Urinary bladder (tissue), 4 donors: ENCODE results near the gene MLYCD. TPM values are rescaled to one million over a fixed set of nuclear protein-coding genes. Genes with fewer than 3 reads are reported as not detected.
A peak's percentile ranks its signal among the peaks of the same experiment; 100 is the strongest.

Experiments used
- DNase-seq: peaks from one replicate; pipeline ENCODE4 v3.0.0-alpha.2; 2015; ENCODE audit errors: extremely low spot score
- H3K27ac ChIP-seq: one replicate; pipeline ENCODE4 v1.5.1; 2013; ENCODE audit warnings: low read depth, mild to moderate bottlenecking, moderate library complexity
- H3K36me3 ChIP-seq: one replicate; pipeline ENCODE4 v1.6.1; 2013; ENCODE audit warnings: mild to moderate bottlenecking, moderate library complexity; ENCODE audit not compliant: insufficient read depth
- H3K4me1 ChIP-seq: one replicate; pipeline ENCODE4 v1.6.1; 2013; ENCODE audit warnings: mild to moderate bottlenecking, moderate library complexity; ENCODE audit not compliant: insufficient read depth
- H3K4me3 ChIP-seq: one replicate; pipeline ENCODE4 v1.5.1; 2013; ENCODE audit warnings: low read depth, low read length
- WGBS: extraction: QIAGEN DNeasy Blood & Tissue Kit; methylation state at CpG from one replicate; pipeline ENCODE4 v1.1.7; 2013; 5-methylcytosine and 5-hydroxymethylcytosine counted together
- polyA plus RNA-seq: library from polyadenylated mRNA; stranded (reverse); fragments of 200-250 nt; gene quantifications from one replicate; pipeline ENCODE4 v1.2.3, GENCODE V29; 2013
- total RNA-seq: library from RNA; depleted of rRNA; stranded (reverse); fragments of >200 nt; gene quantifications from one replicate; pipeline ENCODE4 v1.2.3, GENCODE V29; 2014
- donor health status: healthy with polysubstance abuse.
- donor health status: healthy.

Gene MLYCD
- total RNA-seq = 4.6 TPM
- 3.8 TPM for polyA plus RNA-seq

DNA sequence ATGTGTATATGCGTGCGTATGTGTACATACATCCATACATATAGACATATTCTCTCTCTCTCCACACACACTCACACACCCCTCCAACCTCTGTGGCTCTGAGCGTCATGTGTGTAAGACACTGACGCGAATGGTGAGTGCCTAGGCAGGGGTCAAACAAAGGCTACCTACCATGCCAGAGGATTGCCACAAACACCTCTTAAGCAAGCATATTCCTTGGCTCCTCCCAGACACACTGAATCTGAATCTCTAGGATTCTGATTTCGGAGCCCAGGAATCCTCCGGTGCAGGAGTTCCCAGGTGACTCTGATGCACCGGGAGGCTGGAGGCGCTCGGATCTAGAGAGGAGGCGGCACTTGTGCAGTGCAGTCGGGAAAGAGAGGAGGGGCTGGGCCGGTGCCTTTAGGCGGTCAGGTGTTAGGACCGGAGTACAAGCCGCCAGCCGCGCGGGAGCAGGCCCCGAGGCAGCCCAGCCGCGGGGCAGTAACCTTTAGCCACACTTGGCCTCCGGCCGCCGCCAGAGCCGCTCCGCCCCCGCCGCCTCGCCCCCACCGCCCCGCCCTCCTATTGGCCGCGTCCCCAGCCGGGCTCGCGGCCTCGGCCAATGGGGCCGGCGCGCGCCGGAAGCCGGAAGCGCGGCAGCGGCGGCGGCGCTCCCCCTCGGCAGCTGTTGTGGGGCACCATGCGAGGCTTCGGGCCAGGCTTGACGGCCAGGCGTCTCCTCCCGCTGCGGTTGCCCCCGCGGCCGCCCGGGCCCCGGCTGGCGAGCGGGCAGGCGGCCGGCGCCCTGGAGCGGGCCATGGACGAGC lies at the start of gene MLYCD:
MLYCD (plus strand) TSS at position 653 of the 809 bp plus-strand sequence; CDS start at position 683, 30 bp downstream.
- peak within 1 kb of the TSS; percentile 81 for H3K4me3 ChIP-seq
- peak within 1 kb of the TSS; percentile 69 for H3K27ac ChIP-seq
- H3K36me3 ChIP-seq = no peaks in the 10 kb centered on the region
- 5% methylated on average over 69 of the region's 69 CpGs for WGBS
- DNase-seq = no peak
- no peaks in the 10 kb centered on the region for H3K4me1 ChIP-seq

DNA sequence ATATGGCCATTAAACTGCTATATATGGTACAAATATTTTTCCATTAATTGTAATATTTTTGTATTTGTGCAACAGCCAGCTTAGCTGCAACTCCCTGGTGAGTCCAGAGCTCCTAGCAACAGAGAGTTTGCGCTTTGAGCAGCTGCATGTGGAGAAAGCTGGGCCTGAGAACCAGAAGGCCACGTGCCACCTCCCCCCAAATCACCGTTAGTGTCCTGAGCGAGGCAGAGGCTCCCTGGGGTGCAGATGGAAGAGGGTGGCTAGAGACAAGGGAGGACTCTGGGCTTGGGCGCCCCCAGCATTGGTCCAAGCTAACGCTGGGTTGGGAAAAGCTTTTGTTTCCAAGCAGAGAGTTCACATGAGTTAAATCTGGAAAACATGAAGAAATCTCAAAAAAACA lies 49.5 kb upstream of the MLYCD start:
- no peaks in the 10 kb centered on the region for H3K4me1 ChIP-seq
- DNase-seq = no peak
- H3K4me3 ChIP-seq = no peak overlapping the region
- H3K36me3 ChIP-seq = no peaks in the 10 kb centered on the region
- H3K27ac ChIP-seq = no peak overlapping the region
- WGBS = 69% methylated on average over 6 of the region's 6 CpGs

DNA sequence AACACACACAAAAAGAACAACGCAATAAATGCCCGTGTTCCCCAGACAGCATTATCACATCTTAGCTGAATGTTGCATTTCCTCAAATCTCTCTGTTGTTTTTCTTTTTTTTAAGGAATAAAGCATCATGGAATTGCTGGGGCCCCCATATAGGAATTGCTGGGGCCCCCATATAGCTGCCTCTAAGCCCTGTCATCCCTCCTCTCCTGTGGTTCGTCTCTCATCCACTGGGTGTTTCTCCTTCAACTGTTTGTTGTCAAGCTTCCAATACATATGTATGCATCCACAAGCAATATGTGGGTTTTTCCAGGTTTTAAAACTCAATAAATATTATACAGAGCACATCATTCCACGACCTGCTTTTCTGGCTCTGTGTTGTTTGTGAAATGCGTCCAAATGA lies 48.0 kb upstream of the MLYCD start:
- no peak overlapping the region for H3K4me3 ChIP-seq
- no peaks in the 10 kb centered on the region for H3K4me1 ChIP-seq
- 59% methylated on average over 5 of the region's 5 CpGs for WGBS
- H3K36me3 ChIP-seq = no peaks in the 10 kb centered on the region
- no peak overlapping the region for H3K27ac ChIP-seq
- no peak for DNase-seq

DNA sequence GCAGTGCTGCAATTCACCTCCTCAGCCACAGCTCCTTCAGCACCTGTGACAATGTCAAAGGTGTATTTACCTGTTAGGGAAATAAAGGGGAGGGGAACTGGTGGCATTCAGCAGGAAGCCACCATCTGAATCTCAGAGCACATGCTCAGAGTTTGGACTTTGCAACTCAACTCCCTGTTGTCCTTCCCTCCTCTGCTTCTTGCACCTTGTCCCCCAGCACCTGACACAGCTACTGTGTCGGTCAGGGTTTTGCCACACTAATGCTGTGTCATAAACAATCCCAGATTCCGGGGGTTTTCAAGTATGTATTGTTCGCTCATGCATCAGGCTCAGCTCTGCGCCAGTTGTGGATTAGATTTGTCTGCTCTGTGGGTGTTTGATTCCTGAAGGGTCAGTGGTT lies 47.4 kb upstream of the MLYCD start:
- no peak overlapping the region for H3K4me3 ChIP-seq
- H3K27ac ChIP-seq = no peak overlapping the region
- no peaks in the 10 kb centered on the region for H3K4me1 ChIP-seq
- WGBS = 86% methylated on average over 4 of the region's 4 CpGs
- no peaks in the 10 kb centered on the region for H3K36me3 ChIP-seq
- no peak for DNase-seq

DNA sequence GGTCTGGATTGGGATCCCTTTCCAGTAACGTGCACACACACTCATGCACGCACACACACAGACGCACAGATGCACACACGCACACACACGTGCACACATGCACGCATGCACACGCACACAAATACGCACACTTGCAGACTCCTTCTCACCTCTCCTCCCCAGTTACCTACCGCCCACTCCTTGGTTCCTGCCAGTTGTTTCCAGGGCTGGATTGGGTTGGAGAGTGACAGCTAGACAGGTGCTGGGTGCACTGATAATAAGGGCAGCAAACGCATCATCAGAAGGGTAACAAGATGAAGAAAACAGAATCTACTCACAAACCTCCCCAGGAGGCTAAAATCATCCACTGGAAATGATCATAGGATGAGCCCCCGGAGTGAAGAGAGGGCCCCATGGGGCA lies 46.1 kb upstream of the MLYCD start:
- DNase-seq = no peak

DNA sequence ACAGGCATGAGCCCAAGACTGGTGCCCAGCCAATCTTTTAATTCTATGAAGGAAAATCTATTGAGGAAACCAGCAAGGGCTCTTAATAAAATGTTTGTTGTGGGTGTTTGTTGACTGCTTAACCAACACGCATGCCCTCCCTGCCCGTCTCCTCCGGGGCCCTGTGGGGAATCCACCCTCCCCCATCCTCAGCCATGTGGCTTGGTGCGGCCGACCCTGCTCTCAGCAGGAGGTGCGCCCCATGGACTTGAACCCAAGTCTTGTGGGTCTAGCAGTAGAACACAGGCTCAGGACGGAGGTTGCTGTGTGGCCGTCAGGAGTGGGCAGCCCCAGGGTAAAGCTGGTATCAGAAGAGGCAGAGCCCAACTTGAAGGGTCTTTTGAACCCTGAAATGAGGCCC lies 45.1 kb upstream of the MLYCD start:
- no peak overlapping the region for H3K4me3 ChIP-seq
- no peak for DNase-seq
- H3K36me3 ChIP-seq = no peaks in the 10 kb centered on the region
- no peaks in the 10 kb centered on the region for H3K4me1 ChIP-seq
- WGBS = 92% methylated on average over 8 of the region's 8 CpGs
- no peak overlapping the region for H3K27ac ChIP-seq

More for the DNA sequence above, 46.1 kb upstream of the MLYCD start:
- whole genome bisulfite sequencing = 92% methylated on average over 11 of the region's 11 CpGs
- Histone ChIP-seq H3K27ac (no peak overlapping the region), H3K36me3 (no peaks in the 10 kb centered on the region), H3K4me1 (no peaks in the 10 kb centered on the region), H3K4me3 (no peak overlapping the region)

DNA sequence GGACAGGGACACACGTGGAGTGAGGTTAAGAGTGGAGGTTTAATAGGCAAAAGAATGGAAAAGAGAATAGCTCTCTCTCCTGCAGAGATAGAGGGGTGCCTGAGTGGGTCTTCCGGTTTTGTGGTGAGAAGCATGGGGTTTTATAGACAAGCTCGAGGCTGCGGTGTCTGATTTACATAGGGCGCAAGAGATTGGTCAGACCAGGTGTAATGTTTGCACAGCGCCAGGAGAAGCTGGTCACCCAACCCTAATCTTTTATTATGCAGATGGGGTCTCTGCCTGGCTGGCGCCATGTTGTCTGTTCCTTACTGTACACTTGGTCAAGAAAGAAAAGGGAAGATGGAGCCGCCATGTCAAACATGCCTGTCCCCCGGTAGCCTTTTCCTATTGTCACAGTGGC lies 44.5 kb upstream of the MLYCD start:
- Histone ChIP-seq H3K27ac (no peak overlapping the region), H3K36me3 (no peaks in the 10 kb centered on the region), H3K4me3 (no peak overlapping the region), H3K4me1 (no peaks in the 10 kb centered on the region)
- WGBS = 77% methylated on average over 9 of the region's 9 CpGs
- DNase-seq = no peak

DNA sequence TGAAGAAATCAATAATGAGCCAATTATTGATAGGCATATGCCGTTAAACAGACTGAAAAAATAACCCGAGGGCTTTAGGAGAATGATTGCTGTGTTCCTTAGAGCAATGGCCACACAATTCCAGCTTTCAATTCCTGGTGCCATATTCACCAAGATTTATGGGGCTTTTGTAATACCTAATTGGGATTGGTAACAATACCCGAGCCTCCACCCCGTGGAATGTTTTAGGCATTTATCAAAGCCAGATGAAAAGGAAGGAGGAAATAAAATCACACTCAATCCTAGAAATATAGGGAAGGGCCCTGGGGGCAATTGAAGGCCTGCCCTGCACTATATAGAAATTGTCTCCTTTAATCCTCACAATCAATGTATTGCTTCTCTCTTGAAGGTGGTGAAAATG lies 42.1 kb upstream of the MLYCD start:
- DNase-seq = no peak
- H3K4me1 ChIP-seq = no peaks in the 10 kb centered on the region
- 64% methylated on average over 4 of the region's 4 CpGs for WGBS

DNA sequence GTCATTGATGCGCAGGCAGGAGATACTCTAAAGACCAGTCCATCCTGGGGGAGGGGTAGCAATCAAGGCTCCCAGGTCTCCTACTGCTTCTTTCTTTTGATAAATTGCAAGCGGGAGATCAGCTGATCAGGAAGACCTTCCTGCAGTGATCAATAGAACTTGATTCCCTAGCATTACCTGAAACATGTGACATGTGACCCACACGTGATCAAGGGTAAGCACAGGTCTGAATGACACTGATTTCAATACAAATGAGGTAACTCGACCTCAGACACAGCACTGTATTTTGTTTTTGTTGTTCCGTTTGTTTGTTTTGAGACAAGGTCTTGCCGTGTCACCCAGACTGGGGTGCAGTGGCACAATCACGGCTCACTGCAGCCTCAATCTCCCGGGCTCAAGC lies 39.6 kb upstream of the MLYCD start:
- Histone ChIP-seq H3K4me3 (no peak overlapping the region), H3K27ac (no peak overlapping the region), H3K36me3 (no peaks in the 10 kb centered on the region), H3K4me1 (no peaks in the 10 kb centered on the region)
- WGBS = 77% methylated on average over 8 of the region's 8 CpGs
- DNase-seq = no peak

More for the DNA sequence above, 42.1 kb upstream of the MLYCD start:
- Histone ChIP-seq H3K36me3 (no peaks in the 10 kb centered on the region), H3K27ac (no peak overlapping the region), H3K4me3 (no peak overlapping the region)

DNA sequence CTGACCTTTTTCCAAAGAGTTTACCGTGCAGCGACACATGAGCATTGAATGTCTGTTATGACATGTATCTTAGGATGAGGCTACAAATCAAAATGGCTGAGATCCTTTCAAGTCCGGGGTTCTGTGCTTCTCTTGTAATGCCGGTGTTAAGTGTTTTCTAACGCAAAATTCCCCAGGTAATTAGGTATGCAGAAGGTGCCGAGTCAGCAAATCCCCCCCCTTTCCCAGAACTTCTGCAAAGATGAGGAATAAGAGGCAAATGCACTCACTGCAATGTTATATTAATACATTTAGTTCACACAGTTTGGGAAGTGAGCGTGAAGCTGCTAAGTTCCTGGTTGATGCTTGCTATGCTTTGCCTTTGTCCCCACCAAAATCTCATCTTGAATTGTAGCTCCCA lies 36.3 kb upstream of the MLYCD start:
- H3K4me3 ChIP-seq = no peak overlapping the region
- H3K4me1 ChIP-seq = no peaks in the 10 kb centered on the region
- no peak for DNase-seq
- no peaks in the 10 kb centered on the region for H3K36me3 ChIP-seq
- 80% methylated on average over 7 of the region's 7 CpGs for WGBS
- no peak overlapping the region for H3K27ac ChIP-seq

DNA sequence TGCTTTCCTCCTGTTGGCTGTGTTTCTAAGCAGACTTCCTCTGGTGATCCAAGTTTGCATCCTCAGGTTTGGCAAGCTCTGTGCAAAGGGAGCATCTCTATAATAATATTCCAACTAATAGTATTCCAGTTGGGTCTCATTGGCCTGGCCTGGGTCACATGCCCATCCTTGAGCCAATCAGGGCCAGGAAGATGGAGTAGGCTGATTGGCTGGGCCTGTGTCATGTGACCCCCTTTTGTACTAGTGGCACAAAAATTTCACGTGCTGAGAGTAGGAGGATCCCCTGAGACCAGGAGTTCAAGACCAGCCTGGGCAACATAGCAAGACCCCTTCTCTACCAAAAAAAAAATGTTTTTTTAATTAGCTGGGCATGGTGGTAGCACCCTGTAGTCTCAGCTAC lies 35.2 kb upstream of the MLYCD start:
- Histone ChIP-seq H3K4me1 (no peaks in the 10 kb centered on the region), H3K27ac (no peak overlapping the region), H3K4me3 (no peak overlapping the region), H3K36me3 (no peaks in the 10 kb centered on the region)
- WGBS = 89% methylated on average over 1 of the region's 1 CpG
- DNase-seq = no peak

DNA sequence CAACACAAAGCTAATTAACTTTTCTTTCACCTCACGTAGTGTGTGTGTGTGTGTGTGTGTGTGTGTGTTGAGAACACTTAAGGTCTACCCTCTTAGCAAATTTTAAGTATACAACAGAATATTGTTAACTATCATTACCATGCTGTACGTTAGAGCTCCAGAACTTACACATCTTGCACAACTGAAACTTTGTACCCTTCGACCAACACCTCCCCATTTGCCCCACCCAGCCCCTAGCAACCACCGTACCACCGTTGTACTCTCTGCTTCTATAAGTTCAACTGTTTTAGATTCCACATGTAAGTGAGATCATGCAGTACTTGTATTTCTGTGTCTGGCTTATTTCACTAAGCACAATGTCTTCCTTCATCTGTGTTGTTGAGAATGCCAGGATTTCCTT lies 28.1 kb upstream of the MLYCD start:
- H3K4me3 ChIP-seq = no peak overlapping the region
- WGBS = 64% methylated on average over 5 of the region's 5 CpGs
- H3K27ac ChIP-seq = no peak overlapping the region
- no peaks in the 10 kb centered on the region for H3K4me1 ChIP-seq
- no peaks in the 10 kb centered on the region for H3K36me3 ChIP-seq
- no peak for DNase-seq

DNA sequence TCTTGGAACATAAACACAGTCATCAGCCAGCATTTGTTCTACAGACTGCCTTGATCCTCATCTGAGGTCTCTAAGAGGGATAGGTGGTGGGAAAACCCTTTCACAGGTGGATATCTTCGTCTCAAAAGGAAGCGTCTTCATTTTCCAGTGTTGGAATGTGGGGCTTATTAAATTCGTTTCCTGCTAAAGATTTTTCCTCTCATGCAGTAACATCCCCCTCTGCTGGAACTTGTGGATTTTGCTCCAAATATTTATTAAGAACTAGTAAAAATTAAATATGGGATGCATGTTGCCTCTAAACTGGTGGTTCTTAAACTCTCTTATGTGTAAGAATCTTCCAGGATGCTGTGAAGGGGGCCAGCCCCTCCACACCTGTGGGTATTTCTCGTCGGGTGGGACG lies 20.1 kb upstream of the MLYCD start:
- Histone ChIP-seq H3K36me3 (no peaks in the 10 kb centered on the region), H3K27ac (no peak overlapping the region), H3K4me1 (no peaks in the 10 kb centered on the region), H3K4me3 (no peak overlapping the region)
- no peak for DNase-seq
- 25% methylated on average over 6 of the region's 6 CpGs for WGBS

DNA sequence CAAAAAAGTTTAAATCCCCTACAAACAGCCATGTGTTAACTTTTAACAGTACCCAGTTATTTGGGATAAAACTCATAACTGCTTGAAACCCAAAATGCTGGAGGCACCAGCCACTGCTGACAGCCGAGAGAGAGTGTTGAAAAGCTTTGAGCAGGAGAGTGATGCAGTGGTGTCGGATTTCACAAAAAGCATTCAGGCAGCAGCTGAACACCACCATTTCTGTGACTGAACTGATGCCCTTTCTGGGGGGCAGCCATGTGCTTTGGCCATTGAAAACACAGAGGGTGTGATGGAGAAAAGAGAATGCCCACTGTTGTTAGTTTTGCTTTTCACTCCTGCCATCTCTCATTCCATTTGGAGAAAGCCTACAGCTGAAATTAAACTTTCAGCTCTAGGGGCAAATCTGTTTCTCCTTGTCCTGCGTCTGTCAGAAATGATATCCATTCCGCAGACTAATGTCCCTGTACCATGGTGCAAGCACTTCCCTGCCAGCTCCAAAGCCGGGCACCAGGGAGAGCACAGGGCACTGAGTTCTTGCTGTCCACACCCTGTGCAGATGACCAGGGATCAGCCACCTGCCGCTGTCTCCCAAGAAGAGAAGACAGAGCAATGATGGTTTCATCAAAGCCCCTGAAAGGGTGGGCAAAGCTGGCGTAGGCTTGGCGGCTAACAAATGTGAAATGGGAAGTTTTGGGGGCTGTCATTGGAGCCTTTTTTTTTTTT lies 16.6 kb upstream of the MLYCD start:
- WGBS = 67% methylated on average over 8 of the region's 8 CpGs
- H3K36me3 ChIP-seq = no peaks in the 10 kb centered on the region
- no peaks in the 10 kb centered on the region for H3K4me1 ChIP-seq
- no peak overlapping the region for H3K4me3 ChIP-seq
- no peak for DNase-seq
- H3K27ac ChIP-seq = no peak overlapping the region
